ENCODE data around the gene SORCS3. TPM values are rescaled to one million over a fixed set of nuclear protein-coding genes. Genes with fewer than 3 reads are reported as not detected.

SORCS3 gene
- polyA plus RNA-seq, 4 donors: 0.07 to 0.31 TPM; not detected in 2

DNA sequence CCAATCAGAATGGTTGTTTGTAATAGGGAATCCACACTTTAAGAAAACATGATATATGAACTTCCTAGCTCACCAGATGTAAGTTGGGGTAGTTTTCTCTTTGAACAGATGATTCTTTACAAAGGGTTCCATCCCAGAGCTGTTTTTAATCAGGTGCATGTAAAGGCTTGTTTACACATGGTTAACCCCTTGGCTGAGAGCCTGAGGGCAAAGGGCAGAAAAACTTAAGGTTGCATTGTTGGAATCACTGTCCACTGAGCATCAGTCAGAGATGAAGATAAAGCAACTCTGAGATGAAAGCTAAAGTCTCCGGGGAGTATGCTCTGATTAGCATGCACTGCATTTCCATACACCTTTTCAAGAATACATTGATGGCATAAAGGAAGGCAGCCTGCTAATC lies 518.2 kb downstream of the SORCS3 start:
- no peak for FAIRE-seq
- Histone ChIP-seq H3K36me3 (ENCODE audit: control insufficient read depth in 3 of 3, insufficient read depth in 2 of 3, low read depth in 1 of 3, low read length in 3 of 3) (no peaks in the 10 kb centered on the region), H3K4me1 (ENCODE audit: control insufficient read depth in 3 of 3, insufficient read depth in 2 of 3, low read depth in 1 of 3, low read length in 2 of 3) (peaks cover 0 to 10% (median 0%) of the 10 kb centered on the region in 3 donors), H3K9me3 (ENCODE audit: control insufficient read depth in 2 of 2, insufficient read depth in 1 of 2, low read depth in 1 of 2, low read length in 1 of 2) (no peaks in the 10 kb centered on the region), H3K4me3 (ENCODE audit: low read depth in 1 of 3, low read length in 3 of 3) (no peak overlapping the region), H3K27ac (ENCODE audit: low read depth in 1 of 3, low read length in 2 of 3) (no peak overlapping the region), H3K27me3 (ENCODE audit: control insufficient read depth in 3 of 3, insufficient read depth in 3 of 3, low read length in 3 of 3) (no peaks in the 10 kb centered on the region)
- DNase-seq: no peak
- WGBS, 3 donors: 22 to 47% (median 32%) methylated on average over 1 of the region's 1 CpG

DNA sequence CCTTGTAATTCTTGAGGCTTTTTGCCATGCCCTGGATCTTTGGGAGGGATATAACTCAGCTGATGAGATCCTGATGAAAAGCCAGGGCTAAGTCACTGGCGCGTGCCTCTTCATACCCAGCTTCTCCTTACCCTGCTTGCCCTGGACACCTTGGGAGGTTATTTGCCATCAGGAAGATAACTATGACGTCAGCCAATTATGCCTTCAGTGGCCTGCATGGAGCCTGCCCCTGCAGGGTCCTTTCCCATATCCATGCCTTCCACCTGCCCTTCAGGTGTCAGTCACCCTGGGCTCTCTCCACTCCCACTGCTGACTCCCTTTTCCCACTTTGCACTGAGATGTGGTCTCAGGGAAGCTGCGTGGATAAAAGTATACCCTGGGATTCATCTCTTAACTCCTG lies 520.1 kb downstream of the SORCS3 start:
- Histone ChIP-seq H3K4me3 (ENCODE audit: low read depth in 1 of 3, low read length in 3 of 3) (no peak overlapping the region), H3K27ac (ENCODE audit: low read depth in 1 of 3, low read length in 2 of 3) (no peak overlapping the region), H3K9me3 (ENCODE audit: control insufficient read depth in 2 of 2, insufficient read depth in 1 of 2, low read depth in 1 of 2, low read length in 1 of 2) (no peaks in the 10 kb centered on the region), H3K36me3 (ENCODE audit: control insufficient read depth in 3 of 3, insufficient read depth in 2 of 3, low read depth in 1 of 3, low read length in 3 of 3) (no peaks in the 10 kb centered on the region), H3K27me3 (ENCODE audit: control insufficient read depth in 3 of 3, insufficient read depth in 3 of 3, low read length in 3 of 3) (no peaks in the 10 kb centered on the region), H3K4me1 (ENCODE audit: control insufficient read depth in 3 of 3, insufficient read depth in 2 of 3, low read depth in 1 of 3, low read length in 2 of 3) (peaks cover 0 to 10% (median 0%) of the 10 kb centered on the region in 3 donors)
- no peak for DNase-seq
- FAIRE-seq: no peak
- 73 to 84% (median 76%) methylated on average over 4 of the region's 4 CpGs for WGBS, 3 donors

- Histone ChIP-seq H3K27me3 (ENCODE audit: control insufficient read depth in 3 of 3, insufficient read depth in 3 of 3, low read length in 3 of 3) (no peaks in the 10 kb centered on the region), H3K27ac (ENCODE audit: low read depth in 1 of 3, low read length in 2 of 3) (no peak overlapping the region), H3K9me3 (ENCODE audit: control insufficient read depth in 2 of 2, insufficient read depth in 1 of 2, low read depth in 1 of 2, low read length in 1 of 2) (no peaks in the 10 kb centered on the region), H3K36me3 (ENCODE audit: control insufficient read depth in 3 of 3, insufficient read depth in 2 of 3, low read depth in 1 of 3, low read length in 3 of 3) (no peaks in the 10 kb centered on the region), H3K4me3 (ENCODE audit: low read depth in 1 of 3, low read length in 3 of 3) (no peak overlapping the region), H3K4me1 (ENCODE audit: control insufficient read depth in 3 of 3, insufficient read depth in 2 of 3, low read depth in 1 of 3, low read length in 2 of 3) (peaks cover 0 to 5% (median 0%) of the 10 kb centered on the region in 3 donors)
- FAIRE-seq (no peak), DNase-seq (no peak)
- WGBS, 3 donors: 41 to 70% (median 53%) methylated on average over 4 of the region's 4 CpGs
Observed at GRCh38 chr10:105161767-105162166, 520.7 kb downstream of the SORCS3 start.

DNA sequence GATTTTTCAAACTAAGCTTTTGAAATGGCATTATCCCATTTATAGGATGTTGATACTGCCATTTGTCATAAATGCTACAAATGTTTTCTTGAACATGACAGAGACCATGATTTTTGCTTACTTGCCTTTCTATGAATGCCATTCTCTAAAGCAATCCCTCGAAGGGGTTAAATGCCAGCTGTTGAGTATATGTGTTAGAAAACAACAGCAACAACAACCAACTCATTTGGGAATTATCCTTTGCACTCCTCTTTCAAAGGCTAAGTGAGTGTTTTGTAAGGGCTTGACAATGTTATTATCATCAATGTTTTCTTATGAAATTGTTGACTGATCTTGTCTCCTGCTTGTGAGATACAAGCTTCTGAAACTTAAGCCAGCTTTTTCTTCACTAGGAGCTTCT lies 529.4 kb downstream of the SORCS3 start:
- Histone ChIP-seq H3K27ac (ENCODE audit: low read depth in 1 of 3, low read length in 2 of 3) (no peak overlapping the region), H3K4me3 (ENCODE audit: low read depth in 1 of 3, low read length in 3 of 3) (no peak overlapping the region), H3K36me3 (ENCODE audit: control insufficient read depth in 3 of 3, insufficient read depth in 2 of 3, low read depth in 1 of 3, low read length in 3 of 3) (no peaks in the 10 kb centered on the region), H3K27me3 (ENCODE audit: control insufficient read depth in 3 of 3, insufficient read depth in 3 of 3, low read length in 3 of 3) (no peaks in the 10 kb centered on the region), H3K4me1 (ENCODE audit: control insufficient read depth in 3 of 3, insufficient read depth in 2 of 3, low read depth in 1 of 3, low read length in 2 of 3) (no peaks in the 10 kb centered on the region), H3K9me3 (ENCODE audit: control insufficient read depth in 2 of 2, insufficient read depth in 1 of 2, low read depth in 1 of 2, low read length in 1 of 2) (no peaks in the 10 kb centered on the region)
- DNase-seq: no peak
- no peak for FAIRE-seq
- WGBS, 3 donors: 31 to 49% (median 35%) methylated on average over 1 of the region's 1 CpG

DNA sequence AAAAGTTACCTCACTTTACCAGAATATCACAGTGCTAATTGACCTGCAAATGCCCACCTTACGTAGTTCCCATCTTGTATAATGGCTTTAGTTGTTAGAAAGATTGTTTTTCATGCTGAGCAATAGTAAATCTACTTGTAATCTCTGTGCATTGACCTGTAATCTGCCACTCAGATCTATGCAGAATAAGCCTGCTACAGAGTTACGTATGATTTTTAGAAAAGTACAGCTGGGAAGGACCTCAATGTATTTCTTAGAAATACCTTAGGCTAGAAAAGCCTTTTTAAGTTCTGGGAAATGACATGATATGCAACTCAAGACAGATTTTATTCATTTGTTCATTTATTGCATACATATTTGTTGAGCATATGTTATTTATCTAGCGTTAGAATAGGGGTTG lies 530.9 kb downstream of the SORCS3 start:
- Histone ChIP-seq H3K4me3 (ENCODE audit: low read depth in 1 of 3, low read length in 3 of 3) (no peak overlapping the region), H3K27me3 (ENCODE audit: control insufficient read depth in 3 of 3, insufficient read depth in 3 of 3, low read length in 3 of 3) (no peaks in the 10 kb centered on the region), H3K27ac (ENCODE audit: low read depth in 1 of 3, low read length in 2 of 3) (no peak overlapping the region), H3K9me3 (ENCODE audit: control insufficient read depth in 2 of 2, insufficient read depth in 1 of 2, low read depth in 1 of 2, low read length in 1 of 2) (no peaks in the 10 kb centered on the region), H3K36me3 (ENCODE audit: control insufficient read depth in 3 of 3, insufficient read depth in 2 of 3, low read depth in 1 of 3, low read length in 3 of 3) (no peaks in the 10 kb centered on the region), H3K4me1 (ENCODE audit: control insufficient read depth in 3 of 3, insufficient read depth in 2 of 3, low read depth in 1 of 3, low read length in 2 of 3) (no peaks in the 10 kb centered on the region)
- WGBS, 3 donors: 72 to 90% (median 89%) methylated on average over 3 of the region's 3 CpGs
- FAIRE-seq: no peak
- no peak for DNase-seq

- H3K9me3 ChIP-seq (ENCODE audit: control insufficient read depth in 2 of 2, insufficient read depth in 1 of 2, low read depth in 1 of 2, low read length in 1 of 2): no peaks in the 10 kb centered on the region
- H3K36me3 ChIP-seq (ENCODE audit: control insufficient read depth in 3 of 3, insufficient read depth in 2 of 3, low read depth in 1 of 3, low read length in 3 of 3): no peaks in the 10 kb centered on the region
- H3K4me1 ChIP-seq (ENCODE audit: control insufficient read depth in 3 of 3, insufficient read depth in 2 of 3, low read depth in 1 of 3, low read length in 2 of 3): no peaks in the 10 kb centered on the region
- no peak overlapping the region for H3K4me3 ChIP-seq (ENCODE audit: low read depth in 1 of 3, low read length in 3 of 3)
- DNase-seq (no peak), FAIRE-seq (no peak)
- H3K27me3 ChIP-seq (ENCODE audit: control insufficient read depth in 3 of 3, insufficient read depth in 3 of 3, low read length in 3 of 3): no peaks in the 10 kb centered on the region
- no peak overlapping the region for H3K27ac ChIP-seq (ENCODE audit: low read depth in 1 of 3, low read length in 2 of 3)
Observed at GRCh38 chr10:105181626-105182025, 540.5 kb downstream of the SORCS3 start.

DNA sequence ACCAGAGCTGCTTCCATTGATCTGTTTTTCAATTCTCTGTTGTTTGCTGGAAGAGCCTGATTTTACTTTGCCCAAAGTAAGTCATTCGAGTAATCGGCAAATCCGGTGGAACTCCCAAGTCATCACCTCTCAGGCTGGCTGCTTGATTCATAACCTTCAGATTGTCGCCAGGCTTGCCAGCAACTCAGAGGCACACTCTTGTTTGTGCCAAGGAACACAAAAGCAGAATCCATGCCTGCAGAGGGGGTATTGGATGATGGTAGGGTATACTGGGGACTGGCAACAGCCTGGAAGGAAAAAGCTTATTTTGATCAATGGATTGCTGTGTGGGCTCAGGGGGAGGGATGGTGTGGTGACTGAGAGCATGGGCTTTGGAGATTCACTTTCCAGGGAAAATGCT lies 542.4 kb downstream of the SORCS3 start:
- no peaks in the 10 kb centered on the region for H3K36me3 ChIP-seq (ENCODE audit: control insufficient read depth in 3 of 3, insufficient read depth in 2 of 3, low read depth in 1 of 3, low read length in 3 of 3)
- WGBS, 3 donors: 88 to 91% (median 90%) methylated on average over 4 of the region's 4 CpGs
- no peak for FAIRE-seq
- no peaks in the 10 kb centered on the region for H3K4me1 ChIP-seq (ENCODE audit: control insufficient read depth in 3 of 3, insufficient read depth in 2 of 3, low read depth in 1 of 3, low read length in 2 of 3)
- no peaks in the 10 kb centered on the region for H3K27me3 ChIP-seq (ENCODE audit: control insufficient read depth in 3 of 3, insufficient read depth in 3 of 3, low read length in 3 of 3)
- H3K4me3 ChIP-seq (ENCODE audit: low read depth in 1 of 3, low read length in 3 of 3): no peak overlapping the region
- H3K27ac ChIP-seq (ENCODE audit: low read depth in 1 of 3, low read length in 2 of 3): no peak overlapping the region
- no peak for DNase-seq
- H3K9me3 ChIP-seq (ENCODE audit: control insufficient read depth in 2 of 2, insufficient read depth in 1 of 2, low read depth in 1 of 2, low read length in 1 of 2): no peaks in the 10 kb centered on the region

GRCh38 chr10:105185161-105185560 lies 544.1 kb downstream of the SORCS3 start:
- DNase-seq (no peak), FAIRE-seq (no peak)
- no peak overlapping the region for H3K27ac ChIP-seq (ENCODE audit: low read depth in 1 of 3, low read length in 2 of 3)
- no peak overlapping the region for H3K4me3 ChIP-seq (ENCODE audit: low read depth in 1 of 3, low read length in 3 of 3)
- WGBS, 3 donors: 64 to 80% (median 80%) methylated on average over 4 of the region's 4 CpGs
- no peaks in the 10 kb centered on the region for H3K27me3 ChIP-seq (ENCODE audit: control insufficient read depth in 3 of 3, insufficient read depth in 3 of 3, low read length in 3 of 3)
- H3K9me3 ChIP-seq (ENCODE audit: control insufficient read depth in 2 of 2, insufficient read depth in 1 of 2, low read depth in 1 of 2, low read length in 1 of 2): no peaks in the 10 kb centered on the region
- no peaks in the 10 kb centered on the region for H3K36me3 ChIP-seq (ENCODE audit: control insufficient read depth in 3 of 3, insufficient read depth in 2 of 3, low read depth in 1 of 3, low read length in 3 of 3)
- H3K4me1 ChIP-seq (ENCODE audit: control insufficient read depth in 3 of 3, insufficient read depth in 2 of 3, low read depth in 1 of 3, low read length in 2 of 3): no peaks in the 10 kb centered on the region

DNA sequence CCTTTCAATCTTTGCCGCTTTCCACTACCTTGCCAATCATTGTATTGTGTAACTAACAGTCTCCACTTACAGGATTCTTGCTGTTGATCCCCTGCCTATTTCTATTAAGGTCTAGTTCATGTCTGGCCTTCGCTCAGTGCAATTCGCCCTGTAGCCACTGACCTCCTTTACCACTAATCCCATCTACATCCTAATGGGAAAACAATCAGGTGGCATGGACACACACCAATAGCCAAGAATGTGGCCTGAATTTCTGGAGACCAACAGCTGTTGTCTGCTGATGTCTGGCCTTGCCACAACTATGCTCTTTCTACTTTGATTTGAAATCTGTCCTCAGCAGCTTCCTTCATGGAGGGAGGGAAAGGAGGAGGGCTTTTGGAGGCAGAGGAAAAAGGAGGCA lies 546.2 kb downstream of the SORCS3 start:
- Histone ChIP-seq H3K27me3 (ENCODE audit: control insufficient read depth in 3 of 3, insufficient read depth in 3 of 3, low read length in 3 of 3) (no peaks in the 10 kb centered on the region), H3K27ac (ENCODE audit: low read depth in 1 of 3, low read length in 2 of 3) (no peak overlapping the region), H3K4me3 (ENCODE audit: low read depth in 1 of 3, low read length in 3 of 3) (no peak overlapping the region), H3K4me1 (ENCODE audit: control insufficient read depth in 3 of 3, insufficient read depth in 2 of 3, low read depth in 1 of 3, low read length in 2 of 3) (no peaks in the 10 kb centered on the region), H3K36me3 (ENCODE audit: control insufficient read depth in 3 of 3, insufficient read depth in 2 of 3, low read depth in 1 of 3, low read length in 3 of 3) (no peaks in the 10 kb centered on the region), H3K9me3 (ENCODE audit: control insufficient read depth in 2 of 2, insufficient read depth in 1 of 2, low read depth in 1 of 2, low read length in 1 of 2) (no peaks in the 10 kb centered on the region)
- DNase-seq (no peak), FAIRE-seq (no peak)
- 84 to 86% (median 85%) methylated on average over 3 of the region's 3 CpGs for WGBS, 3 donors

Measured in small intestine (tissue), 7 donors.